Hematopoietic multipotent progenitor cell treated with erythropoietin and hydrocortisone succinate and interleukin-3 and kit ligand, for 17 days (in vitro differentiated cells): ENCODE measurements around the gene AQP11.
A peak's percentile ranks its signal among the peaks of the same experiment; 100 is the strongest.
"Not testable (repeated sequence)": the region's sequence is repeated elsewhere in the genome, so short reads cannot be mapped to it uniquely, and the experiment has no call there.

Source experiments
- DNase-seq: peaks from one replicate; pipeline ENCODE4 v3.0.0-alpha.2; 2015; ENCODE audit warnings: low spot score

The AQP11 gene

GRCh38 chr11:77589521-77590193 lies at the start of gene AQP11:
AQP11 (plus strand) TSS chr11:77589953; CDS start chr11:77589993, 40 bp downstream.
- DNase-seq = peak; percentile 39

- no peak for DNase-seq
These were observed 47.5 kb upstream of the AQP11 start for GRCh38 chr11:77542296-77542695.

- DNase-seq = no peak
These were observed 42.5 kb upstream of the AQP11 start for GRCh38 chr11:77547047-77547836.

- DNase-seq = peak; percentile 47
These were observed 41.7 kb upstream of the AQP11 start for GRCh38 chr11:77547863-77548551.

- DNase-seq = no peak
These were observed 41.0 kb upstream of the AQP11 start for GRCh38 chr11:77548552-77549445.

GRCh38 chr11:77551426-77551825 lies 38.3 kb upstream of the AQP11 start:
- not testable (repeated sequence) for DNase-seq

GRCh38 chr11:77557553-77557952 lies 32.2 kb upstream of the AQP11 start:
- no peak for DNase-seq

- DNase-seq = no peak
These were observed 31.4 kb upstream of the AQP11 start for GRCh38 chr11:77558380-77558779.

- DNase-seq = no peak
These were observed 29.9 kb upstream of the AQP11 start for GRCh38 chr11:77559686-77560401.

GRCh38 chr11:77560605-77561004 lies 29.1 kb upstream of the AQP11 start:
- DNase-seq = no peak

- no peak for DNase-seq
These were observed 28.5 kb upstream of the AQP11 start for GRCh38 chr11:77561257-77561656.

GRCh38 chr11:77568306-77568705 lies 21.4 kb upstream of the AQP11 start:
- DNase-seq = no peak

- no peak for DNase-seq
These were observed 20.7 kb upstream of the AQP11 start for GRCh38 chr11:77568916-77569675.

GRCh38 chr11:77569676-77570070 lies 20.1 kb upstream of the AQP11 start:
- DNase-seq = no peak

GRCh38 chr11:77570896-77571295 lies 18.9 kb upstream of the AQP11 start:
- DNase-seq = not testable (repeated sequence)

- not testable (repeated sequence) for DNase-seq
These were observed 14.3 kb upstream of the AQP11 start for GRCh38 chr11:77575428-77575827.

- no peak for DNase-seq
These were observed 8.9 kb upstream of the AQP11 start for GRCh38 chr11:77580712-77581337.

- no peak for DNase-seq
These were observed 602 bp upstream of the AQP11 start for GRCh38 chr11:77589181-77589520.

- DNase-seq = no peak
These were observed 535 bp downstream of the AQP11 start for GRCh38 chr11:77590194-77590782.

GRCh38 chr11:77592727-77593126 lies 3.0 kb downstream of the AQP11 start:
- DNase-seq = no peak
